ENCODE results near the gene DYNC1H1.

The DYNC1H1 gene

GRCh38 chr14:101945171-101945570 is 19.2 kb upstream of the DYNC1H1 start:
- no peaks in the 10 kb centered on the region for H3K36me3 ChIP-seq
- H3K4me3 ChIP-seq (ENCODE audit: low read depth in 1 of 2, low read length in 1 of 2): no peak overlapping the region
- H3K4me1 ChIP-seq (ENCODE audit: control insufficient read depth in 1 of 2, insufficient read depth in 1 of 2, low read depth in 1 of 2, low read length in 1 of 2): peaks cover 16 to 20% of the 10 kb centered on the region in 2 experiments
- no peak for TF ChIP-seq CTCF (IDR thresholded peaks at IDR 0.05)
- no peaks in the 10 kb centered on the region for H3K9me3 ChIP-seq
- H3K27me3 ChIP-seq: peaks cover 63% of the 10 kb centered on the region
- no peak overlapping the region for H3K27ac ChIP-seq

- Histone ChIP-seq H3K4me3 (ENCODE audit: low read depth in 1 of 2, low read length in 1 of 2) (peak overlapping the region; percentile 78 to 86), H3K4me1 (ENCODE audit: control insufficient read depth in 1 of 2, insufficient read depth in 1 of 2, low read depth in 1 of 2, low read length in 1 of 2) (peaks cover 16 to 20% of the 10 kb centered on the region in 2 experiments), H3K27me3 (peaks cover 45% of the 10 kb centered on the region), H3K9me3 (no peaks in the 10 kb centered on the region), H3K27ac (peak overlapping the region; percentile 98), H3K36me3 (no peaks in the 10 kb centered on the region)
- no peak for TF ChIP-seq CTCF (IDR thresholded peaks at IDR 0.05)
Measured at GRCh38 chr14:101947577-101947903, 16.8 kb upstream of the DYNC1H1 start.

GRCh38 chr14:101947904-101948665 is 16.3 kb upstream of the DYNC1H1 start:
- H3K9me3 ChIP-seq: no peaks in the 10 kb centered on the region
- H3K36me3 ChIP-seq: no peaks in the 10 kb centered on the region
- H3K4me3 ChIP-seq (ENCODE audit: low read depth in 1 of 2, low read length in 1 of 2): peak overlapping the region; percentile 78 to 86
- peaks cover 40% of the 10 kb centered on the region for H3K27me3 ChIP-seq
- H3K27ac ChIP-seq: peak overlapping the region; percentile 98
- TF ChIP-seq CTCF (IDR thresholded peaks at IDR 0.05): peak; percentile 45
- peaks cover 16 to 20% of the 10 kb centered on the region in 2 experiments for H3K4me1 ChIP-seq (ENCODE audit: control insufficient read depth in 1 of 2, insufficient read depth in 1 of 2, low read depth in 1 of 2, low read length in 1 of 2)

GRCh38 chr14:101948666-101949216 is 15.6 kb upstream of the DYNC1H1 start:
- TF ChIP-seq CTCF (IDR thresholded peaks at IDR 0.05): no peak
- H3K27ac ChIP-seq: peak overlapping the region; percentile 98
- peaks cover 16 to 20% of the 10 kb centered on the region in 2 experiments for H3K4me1 ChIP-seq (ENCODE audit: control insufficient read depth in 1 of 2, insufficient read depth in 1 of 2, low read depth in 1 of 2, low read length in 1 of 2)
- no peaks in the 10 kb centered on the region for H3K9me3 ChIP-seq
- peaks cover 33% of the 10 kb centered on the region for H3K27me3 ChIP-seq
- peak overlapping the region; percentile 78 to 86 for H3K4me3 ChIP-seq (ENCODE audit: low read depth in 1 of 2, low read length in 1 of 2)
- H3K36me3 ChIP-seq: no peaks in the 10 kb centered on the region

- no peak overlapping the region for H3K4me3 ChIP-seq (ENCODE audit: low read depth in 1 of 2, low read length in 1 of 2)
- H3K4me1 ChIP-seq (ENCODE audit: control insufficient read depth in 1 of 2, insufficient read depth in 1 of 2, low read depth in 1 of 2, low read length in 1 of 2): peaks cover 16 to 20% of the 10 kb centered on the region in 2 experiments
- H3K9me3 ChIP-seq: no peaks in the 10 kb centered on the region
- H3K36me3 ChIP-seq: no peaks in the 10 kb centered on the region
- no peak overlapping the region for H3K27ac ChIP-seq
- peaks cover 19% of the 10 kb centered on the region for H3K27me3 ChIP-seq
- TF ChIP-seq CTCF (IDR thresholded peaks at IDR 0.05): no peak
Measured at GRCh38 chr14:101950100-101950499, 14.3 kb upstream of the DYNC1H1 start.

All from neutrophil (primary cell).